ENCODE data around the gene SLC12A9.

DNA sequence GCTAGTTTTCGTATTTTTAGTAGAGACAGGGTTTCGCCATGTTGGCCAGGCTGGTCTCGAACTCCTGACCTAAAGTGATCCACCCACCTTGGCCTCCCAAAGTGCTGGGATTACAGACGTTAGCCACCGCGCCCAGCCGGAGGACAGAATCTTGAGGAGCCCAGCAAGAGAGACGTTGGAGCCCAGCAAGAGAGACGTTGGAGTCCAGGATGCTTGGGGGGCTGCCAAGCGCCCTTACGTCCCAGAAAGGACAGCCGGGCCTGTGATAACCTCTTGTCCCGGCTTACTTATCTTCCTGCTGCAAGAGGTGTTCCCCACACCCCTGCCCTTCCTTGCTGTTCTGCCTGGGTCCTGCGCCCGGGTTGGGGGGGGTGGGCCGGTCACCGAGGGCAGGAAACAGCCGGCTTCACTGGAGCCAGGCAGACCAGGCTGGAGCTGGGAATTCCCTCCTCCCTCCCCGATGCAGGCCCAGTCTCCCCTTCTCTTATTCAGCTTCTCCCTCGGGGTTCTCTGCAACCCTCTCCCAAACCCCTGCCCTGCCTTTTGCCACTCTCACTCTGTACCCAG is 23.3 kb upstream of the SLC12A9 start:
- TF ChIP-seq, protein P1, sequence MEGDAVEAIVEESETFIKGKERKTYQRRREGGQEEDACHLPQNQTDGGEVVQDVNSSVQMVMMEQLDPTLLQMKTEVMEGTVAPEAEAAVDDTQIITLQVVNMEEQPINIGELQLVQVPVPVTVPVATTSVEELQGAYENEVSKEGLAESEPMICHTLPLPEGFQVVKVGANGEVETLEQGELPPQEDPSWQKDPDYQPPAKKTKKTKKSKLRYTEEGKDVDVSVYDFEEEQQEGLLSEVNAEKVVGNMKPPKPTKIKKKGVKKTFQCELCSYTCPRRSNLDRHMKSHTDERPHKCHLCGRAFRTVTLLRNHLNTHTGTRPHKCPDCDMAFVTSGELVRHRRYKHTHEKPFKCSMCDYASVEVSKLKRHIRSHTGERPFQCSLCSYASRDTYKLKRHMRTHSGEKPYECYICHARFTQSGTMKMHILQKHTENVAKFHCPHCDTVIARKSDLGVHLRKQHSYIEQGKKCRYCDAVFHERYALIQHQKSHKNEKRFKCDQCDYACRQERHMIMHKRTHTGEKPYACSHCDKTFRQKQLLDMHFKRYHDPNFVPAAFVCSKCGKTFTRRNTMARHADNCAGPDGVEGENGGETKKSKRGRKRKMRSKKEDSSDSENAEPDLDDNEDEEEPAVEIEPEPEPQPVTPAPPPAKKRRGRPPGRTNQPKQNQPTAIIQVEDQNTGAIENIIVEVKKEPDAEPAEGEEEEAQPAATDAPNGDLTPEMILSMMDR (IDR thresholded peaks at IDR 0.05): no peak
- no peak for TF ChIP-seq EZH2 (IDR thresholded peaks at IDR 0.05; ENCODE audit: borderline replicate concordance, insufficient read depth, low read depth, low read length, poor library complexity, severe bottlenecking)

All from B cell (primary cell).